Testis (tissue), 2 donors: ENCODE results near the gene SOHLH2.

Experiments used
- POLR2A ChIP-seq: fragments of 450-650 bp; IDR thresholded peaks from one replicate; pipeline ENCODE4 v1.6.1; 2017; ENCODE audit warnings: antibody characterized with exemption, mild to moderate bottlenecking, moderate library complexity
- TF ChIP-seq, protein P1 (sequence below), 3 experiments: fragments of 450-650 bp in 2 of 3; fragments of 200-600 bp in 1 of 3; sonication (generic) in 1 of 3; IDR thresholded peaks; one replicate each; pipeline ENCODE4 v1.5.1; 2016 to 2019; ENCODE audit warnings: antibody characterized with exemption in 3 of 3, mild to moderate bottlenecking in 2 of 3, moderate library complexity in 1 of 3

DNA sequence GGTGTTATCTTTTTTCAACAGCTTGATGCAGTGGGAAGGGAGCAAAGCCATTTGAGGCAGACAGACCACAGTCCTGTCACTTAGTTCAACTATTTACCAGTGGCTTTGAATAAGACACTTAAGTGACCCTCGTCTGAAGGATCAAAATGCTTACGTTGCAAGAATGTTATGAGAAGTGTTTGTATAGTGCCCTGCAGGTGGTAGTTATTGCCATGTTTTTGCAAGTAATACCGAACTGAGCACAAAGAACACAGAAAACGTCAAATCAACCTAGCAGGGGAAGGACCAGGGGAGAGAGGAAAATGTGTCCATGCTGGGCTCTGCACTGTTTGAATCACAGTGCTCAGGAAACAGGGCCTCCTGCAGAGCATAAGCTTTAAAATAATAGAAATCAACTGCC lies 2.8 kb downstream of the SOHLH2 start:
- TF ChIP-seq, protein P1, sequence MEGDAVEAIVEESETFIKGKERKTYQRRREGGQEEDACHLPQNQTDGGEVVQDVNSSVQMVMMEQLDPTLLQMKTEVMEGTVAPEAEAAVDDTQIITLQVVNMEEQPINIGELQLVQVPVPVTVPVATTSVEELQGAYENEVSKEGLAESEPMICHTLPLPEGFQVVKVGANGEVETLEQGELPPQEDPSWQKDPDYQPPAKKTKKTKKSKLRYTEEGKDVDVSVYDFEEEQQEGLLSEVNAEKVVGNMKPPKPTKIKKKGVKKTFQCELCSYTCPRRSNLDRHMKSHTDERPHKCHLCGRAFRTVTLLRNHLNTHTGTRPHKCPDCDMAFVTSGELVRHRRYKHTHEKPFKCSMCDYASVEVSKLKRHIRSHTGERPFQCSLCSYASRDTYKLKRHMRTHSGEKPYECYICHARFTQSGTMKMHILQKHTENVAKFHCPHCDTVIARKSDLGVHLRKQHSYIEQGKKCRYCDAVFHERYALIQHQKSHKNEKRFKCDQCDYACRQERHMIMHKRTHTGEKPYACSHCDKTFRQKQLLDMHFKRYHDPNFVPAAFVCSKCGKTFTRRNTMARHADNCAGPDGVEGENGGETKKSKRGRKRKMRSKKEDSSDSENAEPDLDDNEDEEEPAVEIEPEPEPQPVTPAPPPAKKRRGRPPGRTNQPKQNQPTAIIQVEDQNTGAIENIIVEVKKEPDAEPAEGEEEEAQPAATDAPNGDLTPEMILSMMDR (IDR thresholded peaks at IDR 0.05): no peak
- no peak for TF ChIP-seq POLR2A
